ENCODE measurements around the gene WDTC1. TPM values are rescaled to one million over a fixed set of nuclear protein-coding genes. Genes with fewer than 3 reads are reported as not detected.

The WDTC1 gene
- polyA plus RNA-seq, 2 of the 4 experiments (the other 2 are of a cell fraction): 3.8 to 6.9 TPM

- no peak for TF ChIP-seq RARB (CRISPR knock-in tag; IDR thresholded peaks at IDR 0.05)
- no peak for TF ChIP-seq ZSCAN20 (CRISPR knock-in tag; IDR thresholded peaks at IDR 0.05)
- TF ChIP-seq HES2 (IDR thresholded peaks at IDR 0.05): no peak
- no peak for TF ChIP-seq ATOH8 (CRISPR knock-in tag; IDR thresholded peaks at IDR 0.05; ENCODE audit: low read depth)
- TF ChIP-seq CHD2 (IDR thresholded peaks at IDR 0.05; ENCODE audit: low read length, partially characterized antibody): no peak
- TF ChIP-seq EP300 (IDR thresholded peaks at IDR 0.05): no peak
- no peak for TF ChIP-seq ELK1 (IDR thresholded peaks at IDR 0.05; ENCODE audit: low read depth, low read length)
- TF ChIP-seq MAX (IDR thresholded peaks at IDR 0.05): peak; percentile 89
- TF ChIP-seq RFX5 (IDR thresholded peaks at IDR 0.05): peak; percentile 68; the same call in 1 of the 2 replicates
- no peak; a peak in 1 of 5 replicates for TF ChIP-seq RAD21 (conservative IDR thresholded peaks at IDR 0.05 in 1 of 2, IDR thresholded peaks at IDR 0.05 in 1 of 2)
- no peak for TF ChIP-seq NR3C1 (IDR thresholded peaks at IDR 0.05)
- TF ChIP-seq TFCP2L1 (CRISPR knock-in tag; IDR thresholded peaks at IDR 0.05): no peak
- no peak for TF ChIP-seq HDAC2 (IDR thresholded peaks at IDR 0.05)
- peak; percentile 77 for TF ChIP-seq PHF8 (IDR thresholded peaks at IDR 0.05; ENCODE audit: borderline replicate concordance, low read depth)
- no peak for TF ChIP-seq KDM1A (IDR thresholded peaks at IDR 0.05; ENCODE audit: low read depth)
- TF ChIP-seq TP53 (CRISPR knock-in tag; IDR thresholded peaks at IDR 0.05): no peak
- TF ChIP-seq NPAS2 (CRISPR knock-in tag; IDR thresholded peaks at IDR 0.05; ENCODE audit: borderline replicate concordance): no peak
- TF ChIP-seq KDM5A (IDR thresholded peaks at IDR 0.05): peak; percentile 66
- TF ChIP-seq HOXB13 (CRISPR knock-in tag; IDR thresholded peaks at IDR 0.05; ENCODE audit: low read depth): no peak
- peak in 1 of 2 experiments; percentile 79; a peak in 2 of 4 replicates for TF ChIP-seq CEBPB (IDR thresholded peaks at IDR 0.05)
- TF ChIP-seq CBX8 (IDR thresholded peaks at IDR 0.05): no peak
- no peak for TF ChIP-seq PBX3 (IDR thresholded peaks at IDR 0.05)
- no peak for TF ChIP-seq HEYL (CRISPR knock-in tag; IDR thresholded peaks at IDR 0.05)
- TF ChIP-seq HOXA7 (CRISPR knock-in tag; IDR thresholded peaks at IDR 0.05): no peak
- peak; percentile 58 for TF ChIP-seq POLR2A (IDR thresholded peaks at IDR 0.05; ENCODE audit: low read length)
- TF ChIP-seq RCOR1 (IDR thresholded peaks at IDR 0.05; ENCODE audit: low read depth, low read length): no peak
- no peak for TF ChIP-seq FOXS1 (CRISPR knock-in tag; IDR thresholded peaks at IDR 0.05)
Observed at GRCh38 chr1:27321813-27322568, 87.6 kb downstream of the WDTC1 start, which contains the start of gene TMEM222 (continued).

All from A549 (cell line).